ENCODE results near the gene DPP6.

GRCh38 chr7:154242709-154243108 lies 190.5 kb downstream of the DPP6 start:
- TF ChIP-seq POLR2AphosphoS5 (IDR thresholded peaks at IDR 0.05) (no peak), CTCF (IDR thresholded peaks at IDR 0.05) (no peak), POLR2A (IDR thresholded peaks at IDR 0.05; ENCODE audit: low read depth) (no peak)
